Measurements from ENCODE around the gene TMPRSS11A. TPM values are rescaled to one million over a fixed set of nuclear protein-coding genes. Genes with fewer than 3 reads are reported as not detected.

TMPRSS11A gene
- total and polyA plus RNA-seq, 2 donors (not counting 3 experiments of a cell fraction or from before 2014, with no cell fraction given), result not detected

DNA sequence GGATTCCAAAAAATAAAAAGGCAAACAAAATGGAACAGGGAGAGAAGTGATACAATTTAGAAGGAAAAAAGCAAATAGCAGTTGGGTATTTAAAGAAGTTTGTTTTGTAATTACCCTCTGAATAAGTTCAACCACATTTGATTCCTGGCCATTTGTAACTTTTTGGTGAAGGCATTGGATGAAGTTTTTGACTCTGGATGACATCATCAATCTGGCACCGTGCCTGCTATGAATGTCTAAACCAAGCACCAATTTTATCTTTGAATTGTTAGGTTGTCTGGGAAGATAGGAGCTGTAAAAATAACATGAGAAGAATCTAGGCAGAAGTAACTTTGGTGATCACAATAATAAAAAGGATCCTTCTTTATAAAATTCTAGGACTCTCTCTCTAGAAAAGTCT is 29.5 kb downstream of the TMPRSS11A start:
- H3K4me2 ChIP-seq (ENCODE audit: insufficient read depth, low read length), result no peak overlapping the region
- no peak overlapping the region for H3K4me3 ChIP-seq (replicated peaks in 1 of 3; ENCODE audit: insufficient read depth in 1 of 3, low read depth in 1 of 3, low read length in 3 of 3)
- H3K27me3 ChIP-seq (ENCODE audit: control insufficient read depth in 2 of 2, insufficient read depth in 2 of 2, low read length in 2 of 2), result peaks cover 0 to 1% of the 10 kb centered on the region in 2 experiments
- intact Hi-C loops (cut with micrococcal nuclease), result no loop called here
- H3K4me1 ChIP-seq (ENCODE audit: control insufficient read depth, extremely low read depth, insufficient read depth, low read length), result no peaks in the 10 kb centered on the region
- H3K27ac ChIP-seq (ENCODE audit: insufficient read depth, low read depth, low read length), result no peak overlapping the region
- no peaks in the 10 kb centered on the region for H3K79me2 ChIP-seq (ENCODE audit: control insufficient read depth, insufficient read depth, low read length)
- TF ChIP-seq FOS (IDR thresholded peaks at IDR 0.05; ENCODE audit: borderline replicate concordance, insufficient read depth, low read length), result no peak
- peak; percentile 11 for TF ChIP-seq JUN (IDR thresholded peaks at IDR 0.05; ENCODE audit: borderline replicate concordance, insufficient read depth, insufficient read length, low read depth)
- no peak for TF ChIP-seq POLR2A (IDR thresholded peaks at IDR 0.05; ENCODE audit: low read depth, low read length)
- no peak for TF ChIP-seq MYC (IDR thresholded peaks at IDR 0.05; ENCODE audit: low read depth, low read length)
- dilution Hi-C loops (cut with MboI; ENCODE audit: extremely low pct_ligation_motif_present, low sequenced_read_pairs), result no loop called here
- no peaks in the 10 kb centered on the region for H3K9me3 ChIP-seq (replicated peaks; ENCODE audit: control insufficient read depth, insufficient read depth, low read length)
- no peaks in the 10 kb centered on the region for H4K20me1 ChIP-seq (replicated peaks; ENCODE audit: control insufficient read depth, extremely low read depth, insufficient read depth, low read length)
- no TSS peak for BruUV-seq (replicated peaks)
- POLR2A ChIA-PET, result no interaction called here
- FAIRE-seq (no peak), DNase-seq (ENCODE audit: low read depth, low spot score) (peak; percentile 49)
- CTCF ChIA-PET, result no interaction called here
- H3K9me1 ChIP-seq (replicated peaks; ENCODE audit: control insufficient read depth, extremely low read depth, insufficient read depth, low read length), result no peaks in the 10 kb centered on the region
- H3K36me3 ChIP-seq (ENCODE audit: control insufficient read depth in 2 of 2, extremely low read depth in 1 of 2, insufficient read depth in 2 of 2, low read length in 2 of 2), result no peaks in the 10 kb centered on the region
- no peak overlapping the region for H2AFZ ChIP-seq (ENCODE audit: low read depth, low read length)
- H3K9ac ChIP-seq (replicated peaks; ENCODE audit: extremely low read depth, insufficient read depth, low read length), result no peak overlapping the region

DNA sequence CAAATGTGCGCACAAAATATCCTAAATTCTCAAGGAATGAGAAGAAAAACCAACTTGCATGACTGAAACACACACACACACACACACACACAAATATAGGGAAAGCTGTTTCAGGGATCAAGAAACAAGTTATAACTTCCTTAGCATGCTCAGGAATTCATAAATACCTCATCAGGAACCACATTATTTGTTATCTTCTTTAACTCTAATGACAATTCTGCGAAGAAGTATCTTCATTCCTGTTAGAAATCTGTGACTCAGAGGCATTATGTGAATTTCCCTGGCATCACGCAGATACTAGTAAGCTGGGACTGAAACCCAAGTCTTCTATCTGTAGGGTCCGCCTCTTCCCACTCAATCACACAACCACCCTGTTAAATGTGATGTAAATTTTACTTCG is 30.3 kb downstream of the TMPRSS11A start:
- BruUV-seq (replicated peaks), result no TSS peak
- CTCF ChIA-PET, result no interaction called here
- TF ChIP-seq POLR2A (IDR thresholded peaks at IDR 0.05; ENCODE audit: low read depth, low read length) (no peak), POLR2AphosphoS5 (IDR thresholded peaks at IDR 0.05; ENCODE audit: insufficient read depth, low read depth, low read length) (no peak), GATA2 (IDR thresholded peaks at IDR 0.05; ENCODE audit: insufficient read depth, insufficient read length, low read depth, low read length) (no peak), FOS (IDR thresholded peaks at IDR 0.05; ENCODE audit: borderline replicate concordance, insufficient read depth, low read length) (no peak), JUN (IDR thresholded peaks at IDR 0.05; ENCODE audit: borderline replicate concordance, insufficient read depth, insufficient read length, low read depth) (no peak), EZH2 (IDR thresholded peaks at IDR 0.05; ENCODE audit: borderline replicate concordance, low read depth, low read length, severe bottlenecking) (no peak), MYC (IDR thresholded peaks at IDR 0.05; ENCODE audit: low read depth, low read length) (no peak)
- TF ChIP-seq, protein P1, sequence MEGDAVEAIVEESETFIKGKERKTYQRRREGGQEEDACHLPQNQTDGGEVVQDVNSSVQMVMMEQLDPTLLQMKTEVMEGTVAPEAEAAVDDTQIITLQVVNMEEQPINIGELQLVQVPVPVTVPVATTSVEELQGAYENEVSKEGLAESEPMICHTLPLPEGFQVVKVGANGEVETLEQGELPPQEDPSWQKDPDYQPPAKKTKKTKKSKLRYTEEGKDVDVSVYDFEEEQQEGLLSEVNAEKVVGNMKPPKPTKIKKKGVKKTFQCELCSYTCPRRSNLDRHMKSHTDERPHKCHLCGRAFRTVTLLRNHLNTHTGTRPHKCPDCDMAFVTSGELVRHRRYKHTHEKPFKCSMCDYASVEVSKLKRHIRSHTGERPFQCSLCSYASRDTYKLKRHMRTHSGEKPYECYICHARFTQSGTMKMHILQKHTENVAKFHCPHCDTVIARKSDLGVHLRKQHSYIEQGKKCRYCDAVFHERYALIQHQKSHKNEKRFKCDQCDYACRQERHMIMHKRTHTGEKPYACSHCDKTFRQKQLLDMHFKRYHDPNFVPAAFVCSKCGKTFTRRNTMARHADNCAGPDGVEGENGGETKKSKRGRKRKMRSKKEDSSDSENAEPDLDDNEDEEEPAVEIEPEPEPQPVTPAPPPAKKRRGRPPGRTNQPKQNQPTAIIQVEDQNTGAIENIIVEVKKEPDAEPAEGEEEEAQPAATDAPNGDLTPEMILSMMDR (IDR thresholded peaks at IDR 0.05; ENCODE audit: extremely low read depth in 1 of 2, insufficient read depth in 1 of 2, low read depth in 1 of 2, low read length in 2 of 2), result no peak
- TF ChIP-seq, protein P2, sequence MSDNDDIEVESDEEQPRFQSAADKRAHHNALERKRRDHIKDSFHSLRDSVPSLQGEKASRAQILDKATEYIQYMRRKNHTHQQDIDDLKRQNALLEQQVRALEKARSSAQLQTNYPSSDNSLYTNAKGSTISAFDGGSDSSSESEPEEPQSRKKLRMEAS (IDR thresholded peaks at IDR 0.05; ENCODE audit: insufficient read depth, insufficient read length), result no peak
- POLR2A ChIA-PET, result no interaction called here
- H3K27ac ChIP-seq (ENCODE audit: insufficient read depth, low read depth, low read length), result no peak overlapping the region
- H3K4me2 ChIP-seq (ENCODE audit: insufficient read depth, low read length), result no peak overlapping the region
- no peak overlapping the region for H3K4me3 ChIP-seq (replicated peaks in 1 of 3; ENCODE audit: insufficient read depth in 1 of 3, low read depth in 1 of 3, low read length in 3 of 3)
- no peaks in the 10 kb centered on the region for H3K36me3 ChIP-seq (ENCODE audit: control insufficient read depth in 2 of 2, extremely low read depth in 1 of 2, insufficient read depth in 2 of 2, low read length in 2 of 2)
- no peaks in the 10 kb centered on the region for H3K79me2 ChIP-seq (ENCODE audit: control insufficient read depth, insufficient read depth, low read length)
- no peaks in the 10 kb centered on the region for H3K4me1 ChIP-seq (ENCODE audit: control insufficient read depth, extremely low read depth, insufficient read depth, low read length)
- DNase-seq (ENCODE audit: low read depth, low spot score), result no peak
- H3K9me1 ChIP-seq (replicated peaks; ENCODE audit: control insufficient read depth, extremely low read depth, insufficient read depth, low read length), result no peaks in the 10 kb centered on the region
- dilution Hi-C loops (cut with MboI; ENCODE audit: extremely low pct_ligation_motif_present, low sequenced_read_pairs), result no loop called here
- intact Hi-C loops (cut with micrococcal nuclease), result no loop called here
- H3K9ac ChIP-seq (replicated peaks; ENCODE audit: extremely low read depth, insufficient read depth, low read length), result no peak overlapping the region
- H3K9me3 ChIP-seq (replicated peaks; ENCODE audit: control insufficient read depth, insufficient read depth, low read length), result no peaks in the 10 kb centered on the region
- no peaks in the 10 kb centered on the region for H4K20me1 ChIP-seq (replicated peaks; ENCODE audit: control insufficient read depth, extremely low read depth, insufficient read depth, low read length)
- FAIRE-seq, result no peak
- peaks cover 0 to 1% of the 10 kb centered on the region in 2 experiments for H3K27me3 ChIP-seq (ENCODE audit: control insufficient read depth in 2 of 2, insufficient read depth in 2 of 2, low read length in 2 of 2)
- no peak overlapping the region for H2AFZ ChIP-seq (ENCODE audit: low read depth, low read length)

Measured in endothelial cell of umbilical vein (primary cell).